Measurements from ENCODE around the gene LASP1NB.
A peak's percentile ranks its signal among the peaks of the same experiment; 100 is the strongest.

The LASP1NB gene

GRCh38 chr17:38879878-38880665, 45.3 kb upstream of the LASP1NB start:
- TF ChIP-seq POLR2A (IDR thresholded peaks at IDR 0.05; ENCODE audit: low read depth, low read length), result no peak
- TF ChIP-seq POLR2AphosphoS5 (IDR thresholded peaks at IDR 0.05; ENCODE audit: insufficient read depth, low read depth, low read length), result peak; percentile 55
- TF ChIP-seq FOS (IDR thresholded peaks at IDR 0.05; ENCODE audit: borderline replicate concordance, insufficient read depth, low read length), result no peak
- peaks cover 71% of the 10 kb centered on the region for H3K79me2 ChIP-seq (ENCODE audit: control insufficient read depth, insufficient read depth, low read length)
- BruUV-seq (replicated peaks), result no TSS peak
- H3K4me1 ChIP-seq (ENCODE audit: control insufficient read depth, extremely low read depth, insufficient read depth, low read length), result peaks cover 30% of the 10 kb centered on the region
- no peak overlapping the region for H2AFZ ChIP-seq (ENCODE audit: low read depth, low read length)
- DNase-seq (ENCODE audit: low read depth, low spot score) (peak; percentile 68), FAIRE-seq (peak; percentile 97)
- intact Hi-C loops (cut with micrococcal nuclease), result loop anchor here (1.0 to 2.0 kb wide), 2 partner anchors 9 to 17 kb away; no protein-coding TSS in a partner anchor
- no peaks in the 10 kb centered on the region for H4K20me1 ChIP-seq (replicated peaks; ENCODE audit: control insufficient read depth, extremely low read depth, insufficient read depth, low read length)
- H3K4me2 ChIP-seq (ENCODE audit: insufficient read depth, low read length), result peak overlapping the region; percentile 79
- no peaks in the 10 kb centered on the region for H3K27me3 ChIP-seq (ENCODE audit: control insufficient read depth in 2 of 2, insufficient read depth in 2 of 2, low read length in 2 of 2)
- H3K27ac ChIP-seq (ENCODE audit: insufficient read depth, low read depth, low read length), result peak overlapping the region; percentile 86
- POLR2A ChIA-PET, result interaction anchor here (0.5 to 1.7 kb wide), 4 partner anchors 9 to 193 kb away, joined by 3 to 18 read pairs (median 7); partner anchors contain the start of gene LASP1
- CTCF ChIA-PET, result interaction anchor here (0.9 to 2.9 kb wide), 6 partner anchors 9 to 103 kb away, joined by 3 to 10 read pairs (median 4); partner anchors contain the start of gene LASP1
- H3K9me1 ChIP-seq (replicated peaks; ENCODE audit: control insufficient read depth, extremely low read depth, insufficient read depth, low read length), result no peaks in the 10 kb centered on the region
- dilution Hi-C loops (cut with MboI; ENCODE audit: extremely low pct_ligation_motif_present, low sequenced_read_pairs), result no loop called here
- H3K9ac ChIP-seq (replicated peaks; ENCODE audit: extremely low read depth, insufficient read depth, low read length), result peak overlapping the region; percentile 65
- no peaks in the 10 kb centered on the region for H3K9me3 ChIP-seq (replicated peaks; ENCODE audit: control insufficient read depth, insufficient read depth, low read length)
- peaks cover 11 to 14% of the 10 kb centered on the region in 2 experiments for H3K36me3 ChIP-seq (ENCODE audit: control insufficient read depth in 2 of 2, extremely low read depth in 1 of 2, insufficient read depth in 2 of 2, low read length in 2 of 2)
- peak overlapping the region in 1 of 3 experiments; percentile 20 for H3K4me3 ChIP-seq (replicated peaks in 1 of 3; ENCODE audit: insufficient read depth in 1 of 3, low read depth in 1 of 3, low read length in 3 of 3)

GRCh38 chr17:38881600-38882191, 43.7 kb upstream of the LASP1NB start:
- CTCF ChIA-PET, result interaction anchor here (1.4 to 2.9 kb wide), 3 partner anchors 12 to 101 kb away, joined by 3 to 10 read pairs (median 4); partner anchors contain the start of gene LASP1
- peak; percentile 47 for DNase-seq (ENCODE audit: low read depth, low spot score)
- H3K4me3 ChIP-seq (replicated peaks in 1 of 3; ENCODE audit: insufficient read depth in 1 of 3, low read depth in 1 of 3, low read length in 3 of 3), result no peak overlapping the region

More at GRCh38 chr17:38881600-38882191, 43.7 kb upstream of the LASP1NB start:
- no peaks in the 10 kb centered on the region for H4K20me1 ChIP-seq (replicated peaks; ENCODE audit: control insufficient read depth, extremely low read depth, insufficient read depth, low read length)
- no peaks in the 10 kb centered on the region for H3K9me3 ChIP-seq (replicated peaks; ENCODE audit: control insufficient read depth, insufficient read depth, low read length)
- H3K27ac ChIP-seq (ENCODE audit: insufficient read depth, low read depth, low read length), result no peak overlapping the region
- peak; percentile 63 for FAIRE-seq
- TF ChIP-seq JUN (IDR thresholded peaks at IDR 0.05; ENCODE audit: borderline replicate concordance, insufficient read depth, insufficient read length, low read depth) (no peak), MAX (IDR thresholded peaks at IDR 0.05; ENCODE audit: insufficient read depth, insufficient read length) (peak; percentile 91)
- no peaks in the 10 kb centered on the region for H3K27me3 ChIP-seq (ENCODE audit: control insufficient read depth in 2 of 2, insufficient read depth in 2 of 2, low read length in 2 of 2)
- dilution Hi-C loops (cut with MboI; ENCODE audit: extremely low pct_ligation_motif_present, low sequenced_read_pairs) (no loop called here), intact Hi-C loops (cut with micrococcal nuclease) (loop anchor here (2.0 kb wide), 1 partner anchor 15 kb away; no protein-coding TSS in a partner anchor)
- no TSS peak for BruUV-seq (replicated peaks)
- H3K36me3 ChIP-seq (ENCODE audit: control insufficient read depth in 2 of 2, extremely low read depth in 1 of 2, insufficient read depth in 2 of 2, low read length in 2 of 2), result peaks cover 11 to 25% of the 10 kb centered on the region in 2 experiments
- H3K4me2 ChIP-seq (ENCODE audit: insufficient read depth, low read length), result no peak overlapping the region
- H2AFZ ChIP-seq (ENCODE audit: low read depth, low read length), result no peak overlapping the region
- POLR2A ChIA-PET, result no interaction called here
- peaks cover 30% of the 10 kb centered on the region for H3K4me1 ChIP-seq (ENCODE audit: control insufficient read depth, extremely low read depth, insufficient read depth, low read length)
- H3K9ac ChIP-seq (replicated peaks; ENCODE audit: extremely low read depth, insufficient read depth, low read length), result no peak overlapping the region
- peaks cover 76% of the 10 kb centered on the region for H3K79me2 ChIP-seq (ENCODE audit: control insufficient read depth, insufficient read depth, low read length)
- no peaks in the 10 kb centered on the region for H3K9me1 ChIP-seq (replicated peaks; ENCODE audit: control insufficient read depth, extremely low read depth, insufficient read depth, low read length)

Measured in endothelial cell of umbilical vein (primary cell).